Left lobe of liver (tissue), 2 donors: ENCODE measurements around the gene SELENOS. TPM values are rescaled to one million over a fixed set of nuclear protein-coding genes. Genes with fewer than 3 reads are reported as not detected.
"Not testable (repeated sequence)": the region's sequence is repeated elsewhere in the genome, so short reads cannot be mapped to it uniquely, and the experiment has no call there.

Source experiments
- ATAC-seq: fragments of 200-7000 bp; cut with Tn5 transposase; one replicate; pipeline ENCODE4 v1.9.1; 2020; ENCODE audit warnings: mild to moderate bottlenecking, moderate library complexity
- DNase-seq: peaks from one replicate; pipeline ENCODE4 v3.0.0-alpha.2; 2020; ENCODE audit warnings: low spot score
- total RNA-seq: library from RNA; stranded (reverse); gene quantifications from one replicate; pipeline ENCODE4 v1.2.1, GENCODE V29; 2021
- donor health status: DM: no; HTN: no; CAD: no; lungs with moderate emphysema.
- donor health status: DM: no; HTN: yes; CAD: no.

The SELENOS gene
- total RNA-seq, 1 donor from 2014 or later, result 33.9 TPM

DNA sequence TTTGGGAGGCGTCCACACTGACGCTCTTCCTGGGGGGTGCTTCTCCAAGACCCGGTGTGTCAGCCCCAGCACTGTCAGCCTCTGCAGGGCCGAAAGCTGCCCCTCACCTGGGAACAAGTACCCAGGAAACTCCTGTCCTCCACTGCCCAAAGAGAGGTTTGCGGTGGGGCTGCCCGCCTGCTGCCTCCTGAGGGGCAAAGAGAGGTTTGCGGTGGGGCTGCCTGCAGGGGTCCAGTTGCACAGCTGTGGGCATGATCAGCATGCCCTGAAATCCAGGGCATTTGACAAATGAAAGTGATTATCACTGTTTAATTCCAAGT is 32.8 kb upstream of the SELENOS start:
- no peak for DNase-seq
- ATAC-seq, result no peak

GRCh38 chr15:101309436-101310160 is 32.3 kb upstream of the SELENOS start:
- DNase-seq (no peak), ATAC-seq (no peak)

GRCh38 chr15:101308604-101309435 is 31.5 kb upstream of the SELENOS start:
- DNase-seq (no peak), ATAC-seq (no peak)

- peak; percentile 29 for DNase-seq
- ATAC-seq, result no peak
Observed at GRCh38 chr15:101307897-101308603, 30.8 kb upstream of the SELENOS start.

GRCh38 chr15:101307048-101307896 is 30.0 kb upstream of the SELENOS start:
- peak; percentile 8 for ATAC-seq
- DNase-seq, result peak; percentile 32

GRCh38 chr15:101306341-101307047 is 29.2 kb upstream of the SELENOS start:
- DNase-seq (peak; percentile 38), ATAC-seq (peak; percentile 3)

DNA sequence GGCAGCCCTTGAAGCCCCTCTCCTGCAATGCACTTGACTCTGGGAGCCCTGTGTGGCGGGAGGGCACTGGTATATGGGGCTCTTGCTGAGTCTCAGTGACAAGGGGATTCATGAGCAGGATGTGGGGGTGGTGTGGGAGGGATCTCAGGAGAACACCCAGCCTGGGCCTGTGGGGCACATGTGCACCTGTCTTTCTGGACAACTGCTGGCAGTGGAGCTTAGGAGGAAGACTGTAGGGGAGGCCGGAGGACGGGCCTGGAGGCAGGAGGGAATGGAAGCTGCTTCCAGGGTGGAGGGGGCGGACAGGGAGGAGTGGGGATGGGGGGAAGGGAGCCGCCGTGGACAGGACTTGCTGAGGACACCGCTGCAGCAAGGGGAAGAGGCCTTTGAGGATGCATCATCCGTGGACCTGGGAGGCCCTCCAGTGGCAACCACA is 28.6 kb upstream of the SELENOS start:
- DNase-seq (no peak), ATAC-seq (peak; percentile 7)

- no peak for DNase-seq
Observed at GRCh38 chr15:101303408-101303807, 26.1 kb upstream of the SELENOS start.

DNA sequence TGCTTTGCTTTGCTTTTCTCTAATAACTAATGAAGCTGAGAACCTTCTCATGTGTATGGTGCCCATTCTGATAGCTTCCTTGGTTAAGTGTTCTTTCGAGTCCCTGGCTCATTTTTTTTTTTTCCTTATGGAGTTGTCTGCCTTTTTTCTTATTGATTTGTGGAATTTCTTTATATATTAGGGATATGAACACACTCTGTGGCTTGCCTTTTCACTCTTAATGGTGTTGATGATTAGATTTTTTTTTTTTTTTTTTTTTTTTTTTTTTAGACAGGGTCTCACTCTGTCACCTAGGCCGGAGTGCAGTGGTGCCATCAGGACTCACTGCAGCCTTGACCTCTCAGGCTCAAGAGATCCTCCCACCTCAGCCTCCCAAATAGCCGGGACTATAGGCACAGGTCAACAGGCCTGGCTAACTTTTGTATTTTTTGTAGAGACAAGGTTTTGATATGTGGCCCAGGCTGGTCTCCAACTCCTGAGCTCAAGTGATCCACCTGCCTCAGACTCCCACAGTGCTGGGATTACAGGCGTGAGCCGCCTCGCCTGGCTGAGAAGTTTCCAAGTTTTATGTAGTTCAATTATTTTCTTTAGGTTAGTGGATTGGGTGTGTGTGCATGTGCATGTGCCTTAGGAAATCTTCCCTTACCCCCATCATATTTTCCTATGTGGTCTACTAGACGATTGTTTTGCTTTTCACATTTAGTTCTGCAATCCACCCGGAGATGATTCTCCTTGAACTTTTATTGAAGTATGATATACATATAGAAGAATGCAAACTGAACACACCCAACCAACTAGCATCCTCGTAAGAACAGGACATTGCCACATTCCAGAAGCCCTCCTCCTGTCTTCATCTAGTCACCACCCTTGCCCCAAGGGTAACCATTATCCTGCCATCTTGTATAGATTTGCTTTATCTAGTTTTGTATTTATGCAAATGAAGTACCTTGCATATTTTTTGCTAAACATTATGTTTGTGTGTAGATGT is 19.4 kb upstream of the SELENOS start:
- ATAC-seq (no peak), DNase-seq (no peak)

More at GRCh38 chr15:101303408-101303807, 26.1 kb upstream of the SELENOS start:
- no peak for ATAC-seq

DNA sequence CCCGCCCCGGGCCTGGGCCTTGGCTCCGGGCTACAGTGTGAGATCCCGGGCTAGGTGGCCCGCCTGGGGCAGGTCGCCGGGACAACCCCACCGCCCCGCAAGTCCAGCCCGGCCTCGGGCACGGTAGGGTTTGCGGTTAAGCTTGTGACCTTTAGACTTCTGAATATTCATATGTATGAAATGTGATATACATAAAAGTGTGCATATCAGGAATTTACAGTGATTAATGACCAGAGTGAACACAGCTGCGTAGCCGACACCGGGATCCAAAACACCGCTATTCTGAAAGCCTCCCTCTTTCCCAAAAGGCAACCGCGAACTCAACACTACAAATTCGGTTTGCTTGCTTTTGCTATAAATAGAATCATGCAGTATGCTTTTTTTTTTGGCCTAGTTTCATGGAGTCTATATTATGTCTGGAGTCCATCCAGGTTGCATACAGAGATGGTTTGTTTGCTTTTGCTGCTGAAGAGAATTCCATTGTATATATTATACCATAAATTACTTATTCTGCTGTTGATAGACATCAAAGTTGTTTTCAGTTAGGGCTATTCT is 18.4 kb upstream of the SELENOS start:
- ATAC-seq (peak; percentile 0), DNase-seq (no peak)

DNA sequence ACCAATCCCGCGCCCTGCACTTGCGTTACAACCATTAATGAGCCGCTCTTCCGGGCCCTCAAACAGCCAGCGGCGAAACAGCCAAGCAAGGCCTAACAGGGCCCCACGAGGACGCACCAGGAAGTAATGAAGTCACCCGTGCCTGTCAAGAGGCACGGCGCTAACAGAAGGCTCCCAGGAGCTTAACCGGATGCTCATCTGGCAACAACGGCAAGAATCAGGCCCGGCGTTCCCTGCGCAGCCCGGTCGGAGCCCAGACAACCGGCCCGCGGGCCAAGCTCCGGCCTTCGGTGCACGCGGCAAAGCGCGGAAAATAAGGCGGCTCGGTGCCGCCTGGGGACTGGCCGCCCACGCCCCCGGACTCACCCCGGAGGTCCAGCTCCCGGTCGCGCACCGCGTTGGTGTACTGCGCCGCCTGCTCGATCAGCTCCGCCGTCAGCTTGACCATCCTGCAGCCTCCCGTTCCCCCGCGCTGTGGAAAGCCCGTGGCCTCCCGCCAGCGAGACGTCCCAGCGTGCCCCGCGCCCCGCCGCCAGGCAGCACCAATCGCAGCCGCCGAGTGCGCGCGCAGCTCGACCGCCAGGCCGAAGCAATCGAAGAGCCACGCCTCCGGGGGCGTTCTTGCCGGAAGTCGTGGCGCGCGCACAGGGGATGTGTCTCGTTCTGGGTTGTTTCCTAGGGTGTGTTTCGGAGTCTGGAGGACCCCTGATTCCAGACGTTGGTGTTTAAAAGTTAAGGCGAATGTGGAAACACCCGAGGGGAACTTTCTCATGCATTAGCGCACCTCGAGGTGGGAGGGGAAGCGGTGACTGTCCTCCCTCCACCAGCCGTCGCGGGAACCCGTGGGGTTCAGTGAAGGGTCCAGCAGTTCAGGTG is 17.7 kb upstream of the SELENOS start, which contains the start of gene SNRPA1:
TSS of gene SNRPA1 (minus strand) at position 518 of the 876 bp plus-strand sequence. CDS start at position 448, 70 bp downstream.
- peak; percentile 98 for DNase-seq
- peak; percentile 89 for ATAC-seq

- no peak for ATAC-seq
- no peak for DNase-seq
Observed at GRCh38 chr15:101293122-101293521, 15.8 kb upstream of the SELENOS start.

GRCh38 chr15:101288905-101289513 is 11.7 kb upstream of the SELENOS start:
- ATAC-seq (peak; percentile 75), DNase-seq (no peak)

DNA sequence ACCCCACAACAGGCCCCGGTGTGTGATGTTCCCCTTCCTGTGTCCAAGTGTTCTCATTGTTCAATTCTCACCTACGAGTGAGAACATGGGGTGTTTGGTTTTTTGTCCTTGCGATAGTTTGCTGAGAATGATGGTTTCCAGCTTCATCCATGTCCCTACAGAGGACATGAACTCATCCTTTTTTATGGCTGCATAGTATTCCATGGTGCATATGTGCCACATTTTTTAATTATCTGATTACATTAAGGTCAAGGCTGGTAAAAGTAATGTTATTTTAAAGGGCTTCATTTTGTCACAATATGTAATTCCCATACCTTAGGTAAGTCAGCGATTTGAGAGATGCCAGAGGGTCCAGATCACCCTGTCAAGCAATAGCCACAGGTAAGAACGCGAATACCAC is 10.1 kb upstream of the SELENOS start:
- not testable (repeated sequence) for ATAC-seq

GRCh38 chr15:101286471-101287114 is 9.3 kb upstream of the SELENOS start:
- ATAC-seq (peak; percentile 79), DNase-seq (no peak)

More for the DNA sequence above, 10.1 kb upstream of the SELENOS start:
- not testable (repeated sequence) for DNase-seq

GRCh38 chr15:101283931-101284330 is 6.6 kb upstream of the SELENOS start:
- ATAC-seq (no peak), DNase-seq (no peak)
